Putamen (tissue), 1 donor: ENCODE data around the gene CXCL16.
A peak's percentile ranks its signal among the peaks of the same experiment; 100 is the strongest.

Source experiments
- DNase-seq: peaks from one replicate; pipeline ENCODE4 v3.0.0-alpha.2; 2016; ENCODE audit warnings: low spot score

CXCL16 gene

GRCh38 chr17:4750606-4751005, 10.9 kb upstream of the CXCL16 start:
- no peak for DNase-seq

- no peak for DNase-seq
These were observed 9.0 kb upstream of the CXCL16 start for GRCh38 chr17:4748686-4749085.

DNA sequence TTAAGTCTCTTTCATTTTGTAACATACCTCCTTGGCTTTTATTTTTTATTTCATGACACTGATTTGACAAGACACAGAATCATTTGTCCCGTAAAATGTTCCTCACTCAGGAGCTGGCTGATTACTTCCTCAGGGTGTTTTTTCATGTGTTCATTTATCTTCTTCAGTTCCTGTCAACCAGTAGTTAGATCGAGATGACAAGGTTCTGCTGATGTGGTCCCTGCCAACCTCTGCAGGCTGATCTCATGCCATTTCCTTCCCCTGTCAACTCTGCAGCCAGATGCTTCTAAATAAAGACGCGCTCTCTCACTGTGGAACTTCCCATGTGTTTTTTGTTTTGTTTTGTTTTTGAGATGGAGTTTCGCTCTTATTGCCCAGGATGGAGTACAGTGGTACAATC, 8.1 kb upstream of the CXCL16 start:
- DNase-seq, result peak; percentile 39

- DNase-seq, result no peak
These were observed 5.6 kb upstream of the CXCL16 start for GRCh38 chr17:4744999-4745969.

GRCh38 chr17:4743898-4744297, 4.2 kb upstream of the CXCL16 start:
- DNase-seq, result no peak

- DNase-seq, result no peak
These were observed 3.5 kb upstream of the CXCL16 start for GRCh38 chr17:4743216-4743615.

- no peak for DNase-seq
These were observed 2.9 kb upstream of the CXCL16 start for GRCh38 chr17:4742629-4743028.

DNA sequence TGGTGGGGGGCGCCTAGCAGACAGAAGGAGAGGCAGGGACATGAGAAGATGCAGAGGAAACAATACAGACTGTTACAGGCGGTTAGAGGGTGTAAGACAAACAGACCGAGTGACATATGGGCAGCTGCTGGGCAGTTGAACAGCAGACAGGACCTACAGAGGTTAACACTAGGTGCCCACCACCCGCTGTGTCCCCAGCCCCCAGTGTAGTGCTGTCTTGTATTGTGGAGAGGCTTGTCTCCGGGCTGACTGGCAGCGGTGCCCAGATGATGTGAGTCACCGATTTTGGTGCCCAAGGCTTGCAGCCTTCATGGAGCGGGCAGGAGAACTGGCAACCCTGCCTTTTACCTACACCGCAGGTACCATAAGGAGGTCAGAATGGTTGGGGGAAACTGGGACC, 2.4 kb upstream of the CXCL16 start:
- DNase-seq, result no peak

DNA sequence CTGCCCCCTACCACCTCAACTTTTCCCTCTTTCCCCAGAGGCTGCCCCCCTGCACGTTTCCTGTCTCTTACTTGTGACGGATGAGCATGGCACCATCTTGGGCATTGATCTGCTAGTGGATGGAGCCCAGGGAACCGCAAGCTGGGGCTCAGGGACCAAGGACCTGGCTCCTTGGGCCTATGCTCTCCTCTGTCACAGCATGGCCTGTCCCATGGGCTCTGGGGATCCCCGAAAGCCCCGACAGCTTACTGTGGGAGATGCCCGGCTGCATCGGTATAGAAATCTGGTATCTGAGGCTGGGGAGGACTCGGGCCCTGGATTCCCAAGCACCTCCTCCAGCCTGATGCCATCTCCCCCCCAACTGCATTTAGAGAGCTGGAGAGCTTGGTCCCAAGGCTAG, 1.8 kb upstream of the CXCL16 start:
- DNase-seq, result no peak

DNA sequence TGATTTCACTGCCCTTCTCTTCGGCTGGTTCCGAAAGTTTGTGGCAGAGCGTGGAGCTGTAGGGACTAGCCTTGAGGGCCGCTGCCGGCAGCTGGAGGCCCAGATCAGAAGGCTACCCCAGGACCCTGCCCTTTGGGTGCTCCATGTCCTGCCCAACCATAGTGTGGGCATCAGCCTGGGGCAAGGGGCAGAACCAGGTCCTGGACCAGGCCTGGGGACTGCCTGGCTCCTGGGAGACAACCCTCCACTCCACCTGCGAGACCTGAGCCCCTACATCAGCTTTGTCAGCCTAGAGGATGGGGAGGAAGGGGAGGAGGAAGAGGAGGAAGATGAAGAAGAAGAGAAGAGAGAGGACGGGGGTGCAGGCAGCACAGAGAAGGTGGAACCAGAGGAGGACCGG, 856 bp upstream of the CXCL16 start:
- DNase-seq, result no peak

- no peak for DNase-seq
These were observed 260 bp upstream of the CXCL16 start for GRCh38 chr17:4740025-4740351.

GRCh38 chr17:4738136-4739121, 1.3 kb downstream of the CXCL16 start:
- no peak for DNase-seq

- no peak for DNase-seq
These were observed 3.7 kb downstream of the CXCL16 start for GRCh38 chr17:4735876-4736651.

DNA sequence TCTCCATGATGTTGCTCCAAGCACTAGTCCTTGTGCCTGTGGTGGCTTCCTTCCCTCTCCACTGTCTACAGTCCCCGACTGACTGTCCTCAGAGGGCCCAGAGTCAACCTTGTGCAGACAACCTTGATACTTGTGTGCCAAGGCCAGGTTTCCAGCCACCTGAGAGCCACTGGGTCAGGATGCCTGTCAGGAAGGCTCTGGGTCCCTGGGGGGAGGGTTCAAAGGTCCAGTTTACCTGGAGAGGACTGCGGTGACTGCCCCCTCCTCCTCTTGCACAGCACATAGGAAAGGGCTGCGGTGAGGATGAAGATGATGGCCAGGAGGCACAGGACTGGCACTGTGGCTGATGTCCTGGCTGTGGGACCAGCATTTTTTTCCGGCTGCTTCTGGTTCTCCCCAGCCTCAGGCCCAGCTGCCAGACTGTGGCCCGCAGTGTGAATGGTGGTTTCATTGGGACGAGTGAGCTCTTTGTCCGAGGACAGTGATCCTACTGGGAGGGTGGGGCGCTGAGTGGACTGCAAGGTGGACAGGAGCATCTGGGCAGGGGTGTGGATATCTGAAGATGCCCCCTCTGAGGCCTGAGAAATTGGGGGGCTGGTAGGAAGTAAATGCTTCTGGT, 4.8 kb downstream of the CXCL16 start:
- DNase-seq, result no peak

DNA sequence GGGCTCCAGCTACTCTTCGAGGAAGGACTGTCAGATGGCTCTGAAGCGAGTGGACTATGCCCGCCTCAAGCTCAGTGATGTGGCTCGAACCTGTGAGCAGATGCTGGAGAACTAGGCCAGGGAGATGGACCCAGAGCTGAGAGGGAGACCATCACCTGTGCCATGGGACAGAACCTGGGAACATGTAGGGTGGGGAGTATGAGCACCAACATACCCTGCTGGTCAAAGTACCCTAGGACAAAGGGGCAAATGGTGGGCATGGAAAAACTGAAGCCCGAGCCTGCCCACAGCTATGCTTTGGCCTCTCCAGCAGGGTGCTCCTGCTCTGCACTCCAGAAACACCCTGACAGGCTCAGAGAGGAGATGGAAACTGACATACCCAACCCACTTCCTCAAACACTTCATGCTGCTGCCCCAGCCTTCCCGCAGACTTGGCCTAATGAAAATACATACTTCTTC, 6.6 kb downstream of the CXCL16 start:
- DNase-seq, result no peak

GRCh38 chr17:4728124-4728523, 11.6 kb downstream of the CXCL16 start:
- DNase-seq, result no peak

DNA sequence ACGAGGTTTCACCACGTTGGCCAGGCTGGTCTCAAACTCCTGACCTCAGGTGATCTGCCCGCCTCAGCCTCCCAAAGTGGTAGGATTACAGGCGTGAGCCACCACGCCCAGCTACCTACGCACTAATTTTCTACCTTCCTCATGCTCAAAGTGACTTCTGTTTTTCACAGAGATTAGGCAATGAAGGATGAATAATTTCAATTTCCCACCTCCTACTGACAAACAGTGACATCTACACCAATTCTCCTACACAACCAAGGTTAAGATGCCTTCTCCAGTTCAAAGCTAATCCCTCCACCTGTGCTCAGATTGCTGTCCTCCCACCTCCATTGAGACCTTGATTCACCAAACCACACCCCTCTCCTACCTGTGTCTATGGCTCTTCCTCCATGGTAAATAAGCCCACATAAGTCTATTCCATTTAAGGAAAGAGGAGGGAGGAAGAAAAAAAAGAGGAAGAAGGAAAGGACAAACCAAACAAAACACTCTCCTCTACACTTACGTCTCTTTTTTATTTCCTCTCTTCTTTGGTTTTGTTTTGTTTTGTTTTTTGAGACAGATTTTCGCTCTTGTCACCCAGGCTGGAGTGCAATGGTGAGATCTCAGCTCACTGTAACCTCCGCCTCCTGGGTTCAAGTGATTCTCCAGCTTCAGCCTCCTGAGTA, 13.9 kb downstream of the CXCL16 start:
- DNase-seq, result no peak

DNA sequence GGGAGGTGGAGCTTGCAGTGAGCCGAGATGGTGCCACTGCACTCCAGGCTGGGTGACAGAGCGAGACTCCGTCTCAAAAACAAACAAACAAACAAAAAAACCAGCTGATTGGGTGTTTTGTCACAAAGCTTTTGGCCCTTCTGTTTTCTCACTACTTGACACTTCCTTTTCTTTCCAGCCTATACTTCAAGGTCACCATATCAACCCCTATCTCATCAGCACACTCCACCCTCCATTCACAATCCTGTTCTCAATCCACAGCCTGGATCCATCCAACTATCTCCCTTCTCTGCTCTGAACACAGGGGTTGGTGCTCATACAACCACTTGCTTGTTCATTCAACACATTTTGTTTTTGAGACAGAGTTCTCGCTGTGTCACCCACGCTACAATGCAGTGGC, 15.1 kb downstream of the CXCL16 start:
- no peak for DNase-seq

DNA sequence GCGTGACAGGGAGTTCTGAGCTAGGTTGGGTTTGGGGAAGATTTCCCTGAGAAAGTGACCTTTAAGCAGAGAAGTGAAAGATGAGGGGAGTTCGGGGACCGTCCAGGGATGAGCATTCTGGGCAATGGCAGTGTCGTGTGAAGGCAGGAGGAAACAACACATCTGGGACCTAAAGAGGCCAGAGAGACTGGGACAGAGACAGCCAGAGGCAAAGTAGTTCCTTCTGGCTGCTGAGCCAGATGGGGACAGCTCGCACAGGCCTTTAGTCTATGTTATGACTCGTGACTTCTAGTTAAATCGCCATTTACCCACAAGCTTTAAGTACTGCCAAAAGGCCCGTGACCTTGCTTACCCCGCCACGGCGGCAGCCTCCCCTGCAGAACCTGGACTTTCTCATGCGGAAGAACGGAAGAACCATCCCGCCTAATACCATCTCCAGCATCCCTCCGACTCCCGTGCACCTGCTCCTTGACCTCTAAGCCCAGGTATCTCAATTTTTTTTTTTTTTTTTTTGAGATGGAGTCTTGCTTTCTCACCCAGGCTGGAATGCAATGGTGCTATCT, 17.0 kb downstream of the CXCL16 start:
- no peak for DNase-seq
